CD4-positive, alpha-beta T cell treated with Interferon gamma for 1 hour (primary cell): ENCODE measurements around the gene KLHL6.
"Not testable (repeated sequence)": the region's sequence is repeated elsewhere in the genome, so short reads cannot be mapped to it uniquely, and the experiment has no call there.

Experiments used
- DNase-seq: peaks from one replicate; pipeline ENCODE4 v3.0.0-alpha.2; 2020

The KLHL6 gene

DNA sequence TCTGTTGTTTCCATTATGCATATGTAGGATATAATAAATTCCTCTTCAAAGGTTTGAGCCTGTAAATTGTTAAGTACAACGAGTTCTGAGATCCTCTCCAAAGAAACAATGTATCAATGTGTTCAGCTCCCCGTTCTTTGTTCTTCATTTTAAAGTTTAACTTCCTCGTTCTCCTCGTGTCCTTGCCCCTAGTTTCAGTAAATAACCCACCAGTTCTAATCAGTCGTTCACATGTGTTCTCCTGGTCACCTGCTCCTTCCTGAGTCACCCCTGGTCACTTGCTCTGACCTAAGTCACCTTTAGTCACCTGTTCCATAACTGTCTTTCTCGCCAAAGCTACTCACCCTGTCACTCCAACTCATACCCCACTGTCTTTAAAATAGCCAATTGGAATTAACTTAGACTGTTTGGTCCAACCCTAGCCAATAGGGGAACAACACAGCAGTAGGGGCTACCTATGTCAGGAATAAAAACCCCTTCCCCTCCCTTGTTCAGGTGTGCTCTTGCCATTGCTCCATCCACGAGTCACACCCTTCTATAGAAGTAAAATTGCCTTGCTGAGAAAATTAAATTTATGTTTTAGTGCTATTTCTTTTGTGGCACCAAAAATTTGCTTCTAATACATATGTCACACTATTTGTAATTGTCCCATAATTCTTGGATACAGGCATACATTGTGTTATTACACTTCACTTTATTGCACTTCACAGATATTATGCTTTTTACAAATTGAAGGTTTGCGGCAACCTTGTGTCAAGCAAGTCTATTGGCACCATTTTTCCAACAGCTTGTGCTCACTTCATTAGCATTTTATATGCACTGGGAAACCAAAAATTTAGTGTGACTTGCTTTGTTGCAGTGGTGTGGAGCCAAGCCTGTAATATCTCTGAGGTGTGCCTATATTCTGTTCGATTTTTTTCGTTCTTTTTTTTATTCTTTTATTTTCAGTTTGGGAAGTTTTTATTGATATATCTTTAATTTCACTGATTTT is 111.8 kb downstream of the KLHL6 start:
- no peak for DNase-seq

DNA sequence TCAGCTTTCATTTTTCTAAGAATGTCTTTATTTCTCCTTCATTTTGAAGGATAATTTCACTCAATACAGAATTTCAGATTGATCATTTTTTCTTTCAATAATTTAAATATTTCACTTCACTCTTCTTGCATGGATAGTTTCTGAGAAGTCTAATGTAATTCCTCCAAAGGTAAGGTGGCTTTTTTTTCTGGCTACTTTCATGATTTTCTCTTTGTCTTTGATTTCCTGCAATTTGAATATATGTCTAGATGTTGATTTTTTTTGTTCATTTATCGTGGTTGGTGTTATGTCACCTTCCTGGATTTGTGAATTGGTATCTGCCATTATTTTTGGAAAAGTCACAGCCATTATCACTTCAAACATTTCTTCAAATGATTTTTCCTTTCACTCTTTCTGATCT is 112.5 kb downstream of the KLHL6 start:
- no peak for DNase-seq

DNA sequence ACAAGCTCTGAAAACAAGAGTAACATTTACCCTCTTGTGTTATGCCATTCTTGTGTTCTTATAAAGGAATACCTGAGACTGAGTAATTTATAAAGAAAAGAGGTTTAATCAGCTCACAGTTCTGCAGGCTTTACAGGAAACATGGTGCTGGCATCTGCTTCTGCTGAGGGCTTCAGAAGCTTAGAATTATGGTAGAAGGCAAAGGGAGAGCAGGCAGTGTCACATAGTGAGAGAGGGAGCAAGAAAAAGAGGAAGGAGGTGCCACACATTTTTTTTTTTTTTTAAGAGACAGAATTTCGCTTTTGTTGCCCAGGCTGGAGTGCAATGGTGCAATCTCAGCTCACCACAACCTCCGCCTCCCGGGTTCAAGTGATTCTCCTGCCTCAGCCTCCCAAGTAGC is 115.0 kb downstream of the KLHL6 start:
- not testable (repeated sequence) for DNase-seq

DNA sequence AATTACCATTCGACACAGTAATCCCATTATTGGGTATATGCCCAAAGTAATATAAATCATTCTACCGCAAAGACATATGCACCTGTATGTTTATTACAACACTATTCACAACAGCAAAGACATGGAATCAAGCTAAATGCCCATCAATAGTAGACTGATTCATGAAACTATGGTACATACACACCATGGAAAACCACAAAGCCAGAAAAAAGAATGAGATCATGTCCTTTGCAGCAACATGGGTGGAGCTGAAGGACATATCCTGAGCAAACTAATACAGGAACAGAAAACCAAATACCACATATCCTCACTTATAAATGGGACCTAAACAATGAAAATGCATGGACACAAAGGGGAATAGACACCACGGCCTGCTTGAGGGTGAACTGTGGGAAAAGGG is 116.0 kb downstream of the KLHL6 start:
- no peak for DNase-seq

DNA sequence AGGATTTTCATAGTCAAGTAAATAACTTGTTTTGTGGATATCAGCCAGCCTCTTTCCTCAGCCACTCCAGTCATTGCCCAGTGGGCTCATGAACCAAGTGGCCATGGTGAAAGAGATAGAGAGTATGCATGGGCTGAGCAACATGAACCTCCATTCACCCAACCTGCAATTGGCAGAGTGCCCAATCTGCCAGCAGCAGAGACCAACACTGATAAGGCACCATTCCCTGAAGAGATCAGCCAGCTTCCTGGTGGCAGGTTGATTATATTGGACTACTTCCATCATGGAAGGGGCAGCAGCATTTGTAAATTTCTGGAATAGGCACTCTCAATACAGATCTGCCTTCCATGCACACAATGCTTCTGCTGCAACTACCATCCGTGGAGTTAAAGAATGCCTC is 116.8 kb downstream of the KLHL6 start:
- no peak for DNase-seq

DNA sequence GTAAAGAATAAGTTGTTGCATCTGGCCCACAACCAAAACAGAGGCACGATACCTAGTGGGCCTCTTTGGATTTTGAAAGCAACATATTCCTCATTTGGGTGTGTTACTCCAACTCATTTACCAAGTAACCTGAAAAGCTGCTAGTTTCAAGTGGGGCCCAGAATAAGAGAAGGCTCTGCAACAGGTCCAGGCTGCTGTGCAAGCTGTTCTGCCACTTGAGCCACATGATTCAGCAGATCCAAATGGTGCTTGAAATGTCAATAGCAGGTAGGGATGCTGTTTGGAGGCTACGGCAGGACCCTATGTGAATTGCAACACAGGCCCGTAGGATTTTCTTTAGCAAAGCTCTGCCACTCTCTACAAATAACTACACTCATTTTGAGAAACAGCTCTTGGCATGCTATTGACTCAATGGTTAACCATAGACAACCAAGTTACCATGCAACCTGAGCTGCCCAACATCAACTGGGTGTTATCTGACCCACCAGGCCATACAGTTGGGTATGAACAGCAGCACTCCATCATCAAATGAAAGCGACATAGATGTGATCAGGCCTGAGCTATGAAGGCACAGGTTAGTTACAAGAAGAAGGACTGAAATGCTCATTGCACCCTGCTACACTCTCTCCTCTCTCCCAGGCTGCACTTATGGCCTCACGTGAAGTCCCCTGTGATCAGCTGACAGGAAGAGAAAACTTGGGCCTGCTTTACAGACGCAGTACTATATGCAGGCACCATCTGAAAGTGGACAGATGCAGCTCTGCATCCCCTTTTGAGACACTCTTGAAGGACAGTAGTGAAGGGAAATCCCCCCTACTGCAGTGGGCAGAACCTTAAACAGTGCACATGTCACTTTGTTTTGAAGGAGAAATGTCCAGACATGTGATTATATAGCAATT is 117.6 kb downstream of the KLHL6 start:
- DNase-seq: no peak
